ENCODE results near the gene FGFR2.

The FGFR2 gene

DNA sequence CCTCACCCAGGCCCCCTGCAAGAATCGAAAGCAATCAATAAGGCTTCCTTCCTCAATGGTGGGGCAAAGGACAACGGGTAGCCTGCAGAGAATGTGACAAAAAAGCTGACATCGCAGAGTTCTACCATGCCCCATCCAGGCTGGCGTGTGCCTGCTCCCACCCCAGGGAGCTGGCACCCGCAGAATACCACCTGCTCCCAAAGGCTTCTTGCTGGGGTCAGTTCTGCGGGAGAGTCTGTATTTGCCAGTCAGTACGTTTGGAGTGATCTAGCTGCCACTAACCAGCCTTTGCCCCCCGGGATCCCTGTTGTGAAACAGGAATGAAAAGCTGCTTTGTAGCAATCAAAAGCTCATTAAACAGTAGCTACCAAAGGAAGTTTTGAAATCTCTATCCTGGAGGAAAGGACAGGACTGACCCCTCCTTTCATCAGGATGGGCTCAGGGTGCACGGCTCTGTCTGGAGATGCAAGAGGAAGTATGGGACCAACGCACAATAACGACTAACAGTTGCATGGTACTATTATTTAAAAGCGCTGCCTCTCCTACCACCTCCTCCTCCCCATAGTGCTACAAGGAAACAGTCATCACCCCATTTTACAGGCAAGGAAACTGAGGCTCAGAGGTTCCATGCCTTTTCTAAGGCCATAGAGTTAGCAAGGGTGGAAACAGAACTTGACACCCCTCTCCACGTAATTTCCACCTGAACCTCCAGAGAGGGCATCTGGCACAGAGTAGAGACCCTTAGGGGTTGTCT is 67.0 kb downstream of the FGFR2 start:
- no peak overlapping the region for H3K27ac ChIP-seq (ENCODE audit: low read length)
- 0 out of 2 replicates have a peak, but pooled peaks cover 4% of the 10 kb centered on the region for H3K27me3 ChIP-seq (ENCODE audit: low read depth, low read length)
- TF ChIP-seq EZH2phosphoT487 (IDR thresholded peaks at IDR 0.05; ENCODE audit: low read depth), result no peak
- TF ChIP-seq, protein P1, sequence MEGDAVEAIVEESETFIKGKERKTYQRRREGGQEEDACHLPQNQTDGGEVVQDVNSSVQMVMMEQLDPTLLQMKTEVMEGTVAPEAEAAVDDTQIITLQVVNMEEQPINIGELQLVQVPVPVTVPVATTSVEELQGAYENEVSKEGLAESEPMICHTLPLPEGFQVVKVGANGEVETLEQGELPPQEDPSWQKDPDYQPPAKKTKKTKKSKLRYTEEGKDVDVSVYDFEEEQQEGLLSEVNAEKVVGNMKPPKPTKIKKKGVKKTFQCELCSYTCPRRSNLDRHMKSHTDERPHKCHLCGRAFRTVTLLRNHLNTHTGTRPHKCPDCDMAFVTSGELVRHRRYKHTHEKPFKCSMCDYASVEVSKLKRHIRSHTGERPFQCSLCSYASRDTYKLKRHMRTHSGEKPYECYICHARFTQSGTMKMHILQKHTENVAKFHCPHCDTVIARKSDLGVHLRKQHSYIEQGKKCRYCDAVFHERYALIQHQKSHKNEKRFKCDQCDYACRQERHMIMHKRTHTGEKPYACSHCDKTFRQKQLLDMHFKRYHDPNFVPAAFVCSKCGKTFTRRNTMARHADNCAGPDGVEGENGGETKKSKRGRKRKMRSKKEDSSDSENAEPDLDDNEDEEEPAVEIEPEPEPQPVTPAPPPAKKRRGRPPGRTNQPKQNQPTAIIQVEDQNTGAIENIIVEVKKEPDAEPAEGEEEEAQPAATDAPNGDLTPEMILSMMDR (IDR thresholded peaks at IDR 0.05; ENCODE audit: low read depth, low read length), result no peak
- peaks cover 9% of the 10 kb centered on the region for H3K4me1 ChIP-seq (ENCODE audit: low read length)
- H2AFZ ChIP-seq (ENCODE audit: low read depth, low read length), result no peak overlapping the region
- no peak overlapping the region for H3K4me2 ChIP-seq (ENCODE audit: low read length)
- H3K36me3 ChIP-seq (replicated peaks; ENCODE audit: low read depth, low read length), result no peaks in the 10 kb centered on the region
- H3K79me2 ChIP-seq (ENCODE audit: low read length), result no peaks in the 10 kb centered on the region
- no peaks in the 10 kb centered on the region for H4K20me1 ChIP-seq (ENCODE audit: insufficient read depth, low read length)
- no peak overlapping the region for H3K4me3 ChIP-seq (ENCODE audit: low read length)
- no peaks in the 10 kb centered on the region for H3K9me3 ChIP-seq (ENCODE audit: insufficient read depth, low read length)
- H3K9ac ChIP-seq (ENCODE audit: low read length), result no peak overlapping the region

DNA sequence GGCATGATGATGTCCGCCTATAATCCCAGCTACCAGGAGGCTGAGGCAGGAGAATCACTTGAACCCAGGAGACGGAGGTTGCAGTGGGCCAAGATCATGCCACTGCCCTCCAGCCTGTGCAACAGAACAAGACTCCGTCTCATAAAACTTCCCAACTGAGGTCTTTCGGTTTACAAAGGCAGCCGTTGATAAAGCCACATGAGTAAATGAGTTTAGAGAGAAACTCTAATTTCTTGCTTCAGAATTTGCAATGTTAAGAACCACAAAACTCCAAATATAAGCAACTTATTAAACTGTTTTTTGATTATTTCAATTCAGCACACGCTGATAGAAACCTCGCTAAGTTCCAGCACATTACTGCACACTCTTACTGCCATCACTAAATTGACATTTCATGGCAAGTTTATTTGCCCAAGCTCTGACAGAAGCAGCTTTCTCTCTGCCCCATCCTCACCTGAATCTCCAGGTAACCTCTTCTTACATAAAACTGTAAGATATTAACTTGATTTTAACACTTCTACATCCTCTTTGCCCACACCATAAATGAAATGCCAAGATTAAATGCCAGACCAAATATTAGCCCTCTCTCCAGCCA is 67.7 kb downstream of the FGFR2 start:
- H3K9ac ChIP-seq (ENCODE audit: low read length), result no peak overlapping the region
- 0 out of 2 replicates have a peak, but pooled peaks cover 4% of the 10 kb centered on the region for H3K27me3 ChIP-seq (ENCODE audit: low read depth, low read length)
- no peaks in the 10 kb centered on the region for H3K79me2 ChIP-seq (ENCODE audit: low read length)
- no peak overlapping the region for H3K27ac ChIP-seq (ENCODE audit: low read length)
- no peaks in the 10 kb centered on the region for H3K9me3 ChIP-seq (ENCODE audit: insufficient read depth, low read length)
- TF ChIP-seq, protein P1 (IDR thresholded peaks at IDR 0.05; ENCODE audit: low read depth, low read length), result no peak
- no peak for TF ChIP-seq EZH2phosphoT487 (IDR thresholded peaks at IDR 0.05; ENCODE audit: low read depth)
- H3K4me3 ChIP-seq (ENCODE audit: low read length), result no peak overlapping the region
- no peak overlapping the region for H2AFZ ChIP-seq (ENCODE audit: low read depth, low read length)
- peaks cover 9% of the 10 kb centered on the region for H3K4me1 ChIP-seq (ENCODE audit: low read length)
- no peaks in the 10 kb centered on the region for H3K36me3 ChIP-seq (replicated peaks; ENCODE audit: low read depth, low read length)
- H4K20me1 ChIP-seq (ENCODE audit: insufficient read depth, low read length), result no peaks in the 10 kb centered on the region
- no peak overlapping the region for H3K4me2 ChIP-seq (ENCODE audit: low read length)

DNA sequence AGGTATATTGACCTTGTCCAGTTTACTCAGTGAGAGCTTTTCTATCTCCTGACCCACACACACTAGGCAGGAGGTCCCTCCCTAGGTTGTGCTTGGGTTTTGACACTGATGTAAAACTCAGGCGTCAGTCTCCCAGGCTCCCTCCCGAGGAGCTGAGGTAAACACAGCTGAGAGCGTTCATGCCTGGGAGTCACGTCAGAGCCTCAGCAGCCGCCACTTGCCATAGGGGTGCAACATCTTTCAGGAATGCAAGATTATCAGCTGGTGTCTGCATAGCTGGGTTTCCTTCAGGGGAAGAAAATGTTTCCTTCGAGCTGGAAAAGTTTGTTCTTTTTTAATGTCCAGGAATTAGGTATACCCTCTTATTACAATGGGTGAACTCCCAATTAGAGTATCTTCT is 70.6 kb downstream of the FGFR2 start:
- no peaks in the 10 kb centered on the region for H3K9me3 ChIP-seq (ENCODE audit: insufficient read depth, low read length)
- TF ChIP-seq, protein P1 (IDR thresholded peaks at IDR 0.05; ENCODE audit: low read depth, low read length), result no peak
- TF ChIP-seq EZH2phosphoT487 (IDR thresholded peaks at IDR 0.05; ENCODE audit: low read depth), result no peak
- H3K27me3 ChIP-seq (ENCODE audit: low read depth, low read length), result 0 out of 2 replicates have a peak, but pooled peaks cover 4% of the 10 kb centered on the region
- no peaks in the 10 kb centered on the region for H3K36me3 ChIP-seq (replicated peaks; ENCODE audit: low read depth, low read length)
- no peak overlapping the region for H3K4me2 ChIP-seq (ENCODE audit: low read length)
- no peak overlapping the region for H3K9ac ChIP-seq (ENCODE audit: low read length)
- H2AFZ ChIP-seq (ENCODE audit: low read depth, low read length), result no peak overlapping the region
- H3K27ac ChIP-seq (ENCODE audit: low read length), result no peak overlapping the region
- no peaks in the 10 kb centered on the region for H4K20me1 ChIP-seq (ENCODE audit: insufficient read depth, low read length)
- no peak overlapping the region for H3K4me3 ChIP-seq (ENCODE audit: low read length)
- H3K4me1 ChIP-seq (ENCODE audit: low read length), result peaks cover 9% of the 10 kb centered on the region
- no peaks in the 10 kb centered on the region for H3K79me2 ChIP-seq (ENCODE audit: low read length)

DNA sequence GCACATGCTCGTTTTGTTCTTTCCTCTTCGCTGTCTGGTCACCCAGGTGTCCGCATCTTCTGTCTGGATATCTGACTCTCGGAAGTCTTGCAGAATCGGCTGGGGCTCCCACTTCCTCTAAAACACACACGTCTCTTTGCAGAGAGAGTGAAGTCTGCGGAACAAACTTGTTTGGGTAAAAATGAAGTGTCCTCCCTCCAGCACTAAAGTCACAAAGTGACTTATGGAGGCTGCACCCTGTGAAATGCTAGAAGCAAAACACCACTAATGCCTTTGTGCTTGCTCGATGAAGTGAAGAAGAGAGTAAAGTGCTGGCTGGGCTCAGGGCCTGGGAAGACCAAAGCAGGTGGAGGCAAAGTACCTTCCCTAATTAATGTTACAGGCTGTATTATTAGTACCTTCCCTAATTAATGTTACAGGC is 71.4 kb downstream of the FGFR2 start:
- Histone ChIP-seq H3K4me1 (ENCODE audit: low read length) (peaks cover 9% of the 10 kb centered on the region), H3K4me2 (ENCODE audit: low read length) (peak overlapping the region; percentile 63), H3K4me3 (ENCODE audit: low read length) (no peak overlapping the region), H2AFZ (ENCODE audit: low read depth, low read length) (peak overlapping the region; percentile 73; the same call in 1 of the 2 replicates), H3K9ac (ENCODE audit: low read length) (no peak overlapping the region), H4K20me1 (ENCODE audit: insufficient read depth, low read length) (no peaks in the 10 kb centered on the region), H3K79me2 (ENCODE audit: low read length) (no peaks in the 10 kb centered on the region), H3K27me3 (ENCODE audit: low read depth, low read length) (0 out of 2 replicates have a peak, but pooled peaks cover 4% of the 10 kb centered on the region), H3K9me3 (ENCODE audit: insufficient read depth, low read length) (no peaks in the 10 kb centered on the region), H3K27ac (ENCODE audit: low read length) (no peak overlapping the region), H3K36me3 (replicated peaks; ENCODE audit: low read depth, low read length) (no peaks in the 10 kb centered on the region)
- TF ChIP-seq EZH2phosphoT487 (IDR thresholded peaks at IDR 0.05; ENCODE audit: low read depth), result no peak
- TF ChIP-seq, protein P1 (IDR thresholded peaks at IDR 0.05; ENCODE audit: low read depth, low read length), result no peak

Measured in OCI-LY3 (cell line).